Inflammatory macrophage (primary cell): ENCODE data around the gene OR1J2.
A peak's percentile ranks its signal among the peaks of the same experiment; 100 is the strongest.
"Not testable (repeated sequence)": the region's sequence is repeated elsewhere in the genome, so short reads cannot be mapped to it uniquely, and the experiment has no call there.

ENCODE experiments used
- DNase-seq, 2 donors: peaks; one replicate each; pipeline ENCODE4 v3.0.0-alpha.2; 2020 to 2022
- total RNA-seq, 18 experiments: gene quantifications; one replicate each; lab custom pipeline; 2026; ENCODE audit warnings: mixed read lengths in 6 of 18, inconsistent platforms in 2 of 18; lab: John Stamatoyannopoulos, UW

The OR1J2 gene
- total RNA-seq: 0 to 0.06 (median 0) reads per million in 18 experiments

- DNase-seq: no peak
These were observed at the start of gene OR1J2 for GRCh38 chr9:122510502-122510901. OR1J2 (plus strand) TSS chr9:122510802; CDS start chr9:122510802, 0 bp downstream.

- peak; percentile 15 to 30 for DNase-seq
These were observed 46.6 kb upstream of the OR1J2 start for GRCh38 chr9:122463828-122464632.

- DNase-seq: peak; percentile 80 to 81
These were observed 45.7 kb upstream of the OR1J2 start for GRCh38 chr9:122464633-122465567.

GRCh38 chr9:122466456-122466855 lies 44.1 kb upstream of the OR1J2 start:
- DNase-seq: no peak

- DNase-seq: no peak
These were observed 41.9 kb upstream of the OR1J2 start for GRCh38 chr9:122468735-122469134.

- DNase-seq: no peak
These were observed 36.0 kb upstream of the OR1J2 start for GRCh38 chr9:122474561-122474960.

- DNase-seq: no peak
These were observed 34.9 kb upstream of the OR1J2 start for GRCh38 chr9:122475717-122476116.

- DNase-seq: no peak
These were observed 33.3 kb upstream of the OR1J2 start for GRCh38 chr9:122477346-122477745.

- no peak for DNase-seq
These were observed 32.8 kb upstream of the OR1J2 start, which contains the start of gene OR1J1 for GRCh38 chr9:122477826-122478225. OR1J1 (minus strand) TSS chr9:122477926; CDS start chr9:122477926, 0 bp downstream.

- DNase-seq: no peak
These were observed 31.5 kb upstream of the OR1J2 start for GRCh38 chr9:122479062-122479461.

- DNase-seq: peak; percentile 43 to 53
These were observed 11.7 kb upstream of the OR1J2 start for GRCh38 chr9:122498883-122499288.

- DNase-seq: no peak
These were observed 3.6 kb upstream of the OR1J2 start for GRCh38 chr9:122506964-122507363.

- DNase-seq: no peak
These were observed 7.6 kb downstream of the OR1J2 start for GRCh38 chr9:122518226-122518625.

GRCh38 chr9:122518841-122519240 lies 8.2 kb downstream of the OR1J2 start, which contains the start of gene OR1J4:
OR1J4 (plus strand) TSS chr9:122519141; CDS start chr9:122519141, 0 bp downstream.
- DNase-seq: no peak

- no peak for DNase-seq
These were observed 8.8 kb downstream of the OR1J2 start for GRCh38 chr9:122519376-122519775.

- DNase-seq: no peak
These were observed 16.0 kb downstream of the OR1J2 start for GRCh38 chr9:122526602-122527001.

- DNase-seq: no peak
These were observed 16.6 kb downstream of the OR1J2 start, which contains the start of gene OR1N1 for GRCh38 chr9:122527193-122527592. OR1N1 (minus strand) TSS chr9:122527293; CDS start chr9:122527293, 0 bp downstream.

GRCh38 chr9:122531157-122531556 lies 20.6 kb downstream of the OR1J2 start:
- not testable (repeated sequence) for DNase-seq

- DNase-seq: no peak
These were observed 25.5 kb downstream of the OR1J2 start for GRCh38 chr9:122536134-122536533.

- not testable (repeated sequence) for DNase-seq
These were observed 26.5 kb downstream of the OR1J2 start for GRCh38 chr9:122537066-122537465.

GRCh38 chr9:122538757-122539156 lies 28.2 kb downstream of the OR1J2 start:
- DNase-seq: no peak

GRCh38 chr9:122546196-122546595 lies 35.6 kb downstream of the OR1J2 start:
- DNase-seq: no peak

- DNase-seq: no peak
These were observed 40.8 kb downstream of the OR1J2 start for GRCh38 chr9:122551371-122551770.
